ENCODE results near the gene MRPS11.

Gene MRPS11

DNA sequence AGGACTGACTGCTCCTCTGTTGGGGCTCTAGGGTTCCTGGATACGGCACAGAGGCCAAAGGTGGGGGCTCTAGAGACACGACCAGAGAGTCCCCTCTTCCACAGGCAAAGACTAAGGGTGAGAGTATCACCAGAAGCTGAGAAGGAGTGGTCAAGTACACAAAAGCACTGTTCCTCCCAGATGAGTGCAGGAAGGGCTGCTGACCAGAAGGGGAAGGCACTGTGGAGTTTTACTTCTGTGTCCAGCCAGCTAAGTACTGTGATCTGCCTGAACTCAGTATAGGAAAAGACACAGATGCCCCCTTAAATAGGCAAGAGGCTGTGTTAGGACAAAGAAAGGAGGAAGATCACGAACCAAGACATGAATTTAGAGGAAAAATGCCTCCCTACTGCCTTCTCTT is 11.7 kb downstream of the MRPS11 start:
- TF ChIP-seq, protein P1, sequence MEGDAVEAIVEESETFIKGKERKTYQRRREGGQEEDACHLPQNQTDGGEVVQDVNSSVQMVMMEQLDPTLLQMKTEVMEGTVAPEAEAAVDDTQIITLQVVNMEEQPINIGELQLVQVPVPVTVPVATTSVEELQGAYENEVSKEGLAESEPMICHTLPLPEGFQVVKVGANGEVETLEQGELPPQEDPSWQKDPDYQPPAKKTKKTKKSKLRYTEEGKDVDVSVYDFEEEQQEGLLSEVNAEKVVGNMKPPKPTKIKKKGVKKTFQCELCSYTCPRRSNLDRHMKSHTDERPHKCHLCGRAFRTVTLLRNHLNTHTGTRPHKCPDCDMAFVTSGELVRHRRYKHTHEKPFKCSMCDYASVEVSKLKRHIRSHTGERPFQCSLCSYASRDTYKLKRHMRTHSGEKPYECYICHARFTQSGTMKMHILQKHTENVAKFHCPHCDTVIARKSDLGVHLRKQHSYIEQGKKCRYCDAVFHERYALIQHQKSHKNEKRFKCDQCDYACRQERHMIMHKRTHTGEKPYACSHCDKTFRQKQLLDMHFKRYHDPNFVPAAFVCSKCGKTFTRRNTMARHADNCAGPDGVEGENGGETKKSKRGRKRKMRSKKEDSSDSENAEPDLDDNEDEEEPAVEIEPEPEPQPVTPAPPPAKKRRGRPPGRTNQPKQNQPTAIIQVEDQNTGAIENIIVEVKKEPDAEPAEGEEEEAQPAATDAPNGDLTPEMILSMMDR (IDR thresholded peaks at IDR 0.05; ENCODE audit: borderline replicate concordance, control extremely low read depth, extremely low read depth, insufficient read depth, missing control alignments), result no peak
- in situ Hi-C loops (cut with MboI; ENCODE audit: low sequenced_read_pairs, unreplicated experiment), result loop anchor here (10.0 kb wide), 1 partner anchor 146 kb away; the partner anchor contains the start of gene AEN
- DNase-seq (ENCODE audit: low spot score), result no peak

DNA sequence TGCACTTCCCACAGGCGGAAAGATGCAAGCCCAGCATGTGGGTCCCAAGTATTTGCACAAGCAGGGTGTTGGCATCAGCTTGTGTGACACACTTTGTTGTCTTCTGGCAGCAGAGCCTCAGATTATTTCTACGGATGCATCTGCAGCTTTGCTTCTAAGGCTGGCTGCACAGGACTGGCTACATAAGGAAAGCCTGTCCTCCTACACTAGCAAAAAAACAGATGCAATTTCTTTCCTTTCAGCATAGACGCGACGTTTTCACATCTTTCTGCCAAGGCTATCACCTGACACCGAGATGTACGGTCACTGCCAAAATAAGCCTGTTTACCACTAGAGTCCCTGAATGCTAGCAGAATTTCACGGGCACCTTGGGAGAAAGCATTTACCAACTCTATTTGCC is 13.5 kb downstream of the MRPS11 start:
- in situ Hi-C loops (cut with MboI; ENCODE audit: low sequenced_read_pairs, unreplicated experiment), result no loop called here
- TF ChIP-seq, protein P1 (IDR thresholded peaks at IDR 0.05; ENCODE audit: borderline replicate concordance, control extremely low read depth, extremely low read depth, insufficient read depth, missing control alignments), result no peak
- no peak for DNase-seq (ENCODE audit: low spot score)

DNA sequence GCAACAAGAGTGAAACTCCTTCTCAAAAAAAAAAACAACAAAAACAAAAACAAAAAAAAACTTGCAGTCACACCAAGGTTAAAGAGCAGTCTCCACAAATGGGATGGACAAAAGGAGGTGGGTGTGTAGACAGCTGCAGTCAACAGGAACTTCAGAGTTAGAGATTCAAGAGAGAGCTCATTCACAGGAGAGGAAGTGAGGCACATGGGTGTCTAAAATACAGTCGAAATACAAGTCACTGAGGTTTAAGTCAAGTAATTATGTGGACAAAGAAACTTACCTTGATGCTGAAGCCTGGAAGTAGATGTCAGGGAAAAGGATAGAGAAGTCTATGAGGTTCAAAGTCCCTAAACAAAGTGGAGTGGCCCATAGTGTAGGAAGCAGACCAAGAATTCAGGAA is 14.8 kb downstream of the MRPS11 start:
- peak; percentile 19 for DNase-seq (ENCODE audit: low spot score)
- TF ChIP-seq, protein P1 (IDR thresholded peaks at IDR 0.05; ENCODE audit: borderline replicate concordance, control extremely low read depth, extremely low read depth, insufficient read depth, missing control alignments), result no peak
- in situ Hi-C loops (cut with MboI; ENCODE audit: low sequenced_read_pairs, unreplicated experiment), result no loop called here

DNA sequence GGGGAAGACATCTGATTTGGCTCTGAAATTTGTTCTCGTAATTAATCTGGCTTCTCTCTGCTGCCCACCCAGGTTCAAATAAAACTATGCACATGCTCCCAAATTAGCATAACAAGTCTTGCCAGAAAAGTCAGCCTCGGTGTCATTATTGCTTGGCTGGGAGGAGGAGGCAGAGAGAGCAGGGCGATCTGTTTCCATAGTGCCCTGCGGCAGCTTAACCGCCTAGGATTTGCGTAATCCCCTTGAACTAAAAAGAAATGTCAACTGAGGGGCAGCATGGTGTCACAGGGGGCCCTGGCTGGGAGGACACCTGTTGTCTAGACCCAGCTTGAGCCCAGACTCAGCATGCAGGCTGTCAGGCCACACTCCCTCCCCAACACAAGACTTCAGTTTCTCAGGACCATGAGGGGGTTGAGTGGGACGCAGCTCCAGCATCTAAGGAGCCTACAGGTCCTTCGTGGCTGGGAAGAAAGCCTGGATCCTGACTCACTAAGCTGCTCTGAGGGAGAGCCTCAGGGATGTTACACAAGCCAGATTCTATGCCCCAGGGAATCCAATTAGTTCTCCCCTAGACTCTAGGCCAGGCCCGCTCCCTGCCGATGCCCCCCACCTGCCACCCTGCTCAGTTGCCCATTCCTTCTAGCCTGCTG is 17.3 kb downstream of the MRPS11 start:
- in situ Hi-C loops (cut with MboI; ENCODE audit: low sequenced_read_pairs, unreplicated experiment), result no loop called here
- TF ChIP-seq, protein P1 (IDR thresholded peaks at IDR 0.05; ENCODE audit: borderline replicate concordance, control extremely low read depth, extremely low read depth, insufficient read depth, missing control alignments), result no peak
- peak; percentile 7 for DNase-seq (ENCODE audit: low spot score)

DNA sequence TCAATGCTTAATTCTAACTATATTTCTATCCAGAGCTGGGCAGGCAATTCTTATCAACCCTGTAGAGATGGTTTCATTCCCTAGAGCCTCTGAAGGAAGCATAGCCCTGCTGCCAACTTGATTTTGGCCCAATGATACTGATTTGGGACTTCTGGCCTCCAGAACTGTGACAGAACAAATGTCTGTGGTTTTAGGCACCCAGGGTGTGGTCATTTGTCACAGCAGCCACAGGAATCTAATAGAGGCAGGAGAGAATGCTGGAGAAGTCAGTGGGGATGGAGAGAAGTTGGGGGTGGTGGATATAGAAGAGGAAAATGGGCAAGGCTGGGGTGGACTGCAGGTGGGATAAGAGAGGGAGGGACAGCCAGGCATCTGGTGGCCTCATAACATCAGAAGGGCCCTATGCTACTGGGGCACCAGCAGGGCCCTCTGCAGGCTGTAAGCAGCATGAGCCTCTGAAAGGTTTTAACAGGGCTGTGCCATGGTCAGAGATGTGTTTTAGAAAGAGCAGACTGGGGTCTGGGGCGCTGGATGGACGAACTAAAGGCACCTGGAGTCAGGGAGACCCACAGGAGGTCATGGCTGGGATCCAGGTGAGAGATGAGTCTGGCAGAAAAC is 19.8 kb downstream of the MRPS11 start:
- in situ Hi-C loops (cut with MboI; ENCODE audit: low sequenced_read_pairs, unreplicated experiment), result no loop called here

DNA sequence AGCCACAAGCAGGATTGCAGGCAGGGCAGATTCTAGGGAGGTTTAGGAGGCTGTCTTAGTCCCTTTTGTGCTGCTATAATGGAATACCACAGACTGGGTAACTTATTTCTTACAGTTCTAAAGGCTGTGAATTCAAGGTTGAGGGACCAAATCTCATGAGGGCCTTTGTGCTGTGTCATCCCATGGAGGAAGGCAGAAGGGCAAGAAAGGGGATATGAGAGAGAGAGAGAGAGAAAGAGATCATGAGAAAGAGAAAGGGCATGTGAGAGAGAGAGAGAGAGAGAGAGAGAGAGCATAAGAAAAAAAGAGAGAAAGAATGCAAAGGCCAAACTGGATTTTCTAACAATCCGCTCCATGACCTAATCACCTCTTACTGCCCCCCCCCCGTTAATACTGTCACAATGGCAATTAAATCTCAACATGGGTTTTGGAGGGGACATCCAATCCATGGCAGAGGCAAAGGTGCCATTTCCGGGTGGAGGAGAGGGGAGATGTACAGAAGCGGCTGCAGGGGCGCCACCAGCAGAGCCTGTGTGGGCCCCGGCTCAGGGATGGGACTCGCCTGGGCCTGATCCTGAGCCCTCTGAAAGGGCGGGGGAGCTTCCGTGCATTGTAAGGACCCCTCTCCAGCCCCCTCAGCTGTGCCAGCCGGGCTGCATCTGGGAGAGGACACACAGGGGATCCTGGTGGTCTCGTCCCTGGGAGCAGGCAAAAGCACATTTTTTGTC is 20.5 kb downstream of the MRPS11 start:
- TF ChIP-seq, protein P1 (IDR thresholded peaks at IDR 0.05; ENCODE audit: borderline replicate concordance, control extremely low read depth, extremely low read depth, insufficient read depth, missing control alignments), result no peak
- in situ Hi-C loops (cut with MboI; ENCODE audit: low sequenced_read_pairs, unreplicated experiment), result no loop called here
- no peak for DNase-seq (ENCODE audit: low spot score)

More for the DNA sequence above, 19.8 kb downstream of the MRPS11 start:
- DNase-seq (ENCODE audit: low spot score), result no peak
- TF ChIP-seq, protein P1 (IDR thresholded peaks at IDR 0.05; ENCODE audit: borderline replicate concordance, control extremely low read depth, extremely low read depth, insufficient read depth, missing control alignments), result no peak

Data from GM13976 (cell line).